H9 (cell line): ENCODE results near the gene COL8A2. TPM values are rescaled to one million over a fixed set of nuclear protein-coding genes. Genes with fewer than 3 reads are reported as not detected.

Source experiments
- DNase-seq: peaks from one replicate; pipeline ENCODE4 v3.0.0-alpha.2; 2017
- H2AFZ ChIP-seq: one replicate; pipeline ENCODE4 v1.6.1; 2013; ENCODE audit warnings: mild to moderate bottlenecking, low read length, control low read depth, moderate library complexity
- H2AK5ac ChIP-seq: 2 replicates; pipeline ENCODE4 v1.6.1; 2013; ENCODE audit warnings: low read length, control low read depth, mixed read lengths; ENCODE audit not compliant: insufficient read length
- H2BK120ac ChIP-seq: one replicate; pipeline ENCODE4 v1.6.1; 2013; ENCODE audit warnings: low read depth, mild to moderate bottlenecking, low read length, control low read depth, inconsistent platforms; ENCODE audit not compliant: poor library complexity, severe bottlenecking
- H2BK12ac ChIP-seq: 2 replicates; pipeline ENCODE4 v1.6.1; 2013; ENCODE audit warnings: low read length, control low read depth, mixed read lengths, low read depth; ENCODE audit not compliant: insufficient read length
- H2BK15ac ChIP-seq: 2 replicates; pipeline ENCODE4 v1.6.1; 2013; ENCODE audit warnings: low read depth, low read length, control low read depth
- H2BK20ac ChIP-seq: one replicate; pipeline ENCODE4 v1.6.1; 2013; ENCODE audit warnings: low read depth, mild to moderate bottlenecking, low read length, control low read depth, inconsistent platforms; ENCODE audit not compliant: poor library complexity, severe bottlenecking
- H2BK5ac ChIP-seq: 2 replicates; pipeline ENCODE4 v1.6.1; 2013; ENCODE audit warnings: low read length, control low read depth, mixed read lengths; ENCODE audit not compliant: insufficient read length
- H3K14ac ChIP-seq: 2 replicates; pipeline ENCODE4 v1.6.1; 2013; ENCODE audit warnings: low read length, control low read depth; ENCODE audit not compliant: insufficient read depth
- H3K18ac ChIP-seq: 2 replicates; pipeline ENCODE4 v1.6.1; 2013; ENCODE audit warnings: low read depth, mild to moderate bottlenecking, mixed read lengths, low read length, control low read depth; ENCODE audit not compliant: insufficient read length
- H3K23ac ChIP-seq: 2 replicates; pipeline ENCODE4 v1.6.1; 2013; ENCODE audit warnings: low read length, control low read depth, mixed read lengths, low read depth; ENCODE audit not compliant: insufficient read length
- H3K23me2 ChIP-seq: 2 replicates; pipeline ENCODE4 v1.6.1; 2013; ENCODE audit warnings: low read depth, mild to moderate bottlenecking, mixed read lengths, low read length, control low read depth; ENCODE audit not compliant: insufficient read length, poor library complexity, severe bottlenecking
- H3K27ac ChIP-seq: 2 replicates; pipeline ENCODE4 v1.5.1; 2013; ENCODE audit warnings: low read length, control low read depth, mixed read lengths, low read depth; ENCODE audit not compliant: insufficient read length
- H3K27me3 ChIP-seq: 2 replicates; pipeline ENCODE4 v1.6.1; 2013; ENCODE audit warnings: low read length, control low read depth, inconsistent platforms; ENCODE audit not compliant: insufficient read depth
- H3K4ac ChIP-seq: 2 replicates; pipeline ENCODE4 v1.6.1; 2013; ENCODE audit warnings: low read depth, mild to moderate bottlenecking, control low read depth, inconsistent platforms, low read length, moderate library complexity
- H3K4me1 ChIP-seq: 2 replicates; pipeline ENCODE4 v1.6.1; 2013; ENCODE audit warnings: low read length, control low read depth, inconsistent platforms; ENCODE audit not compliant: insufficient read depth
- H3K4me2 ChIP-seq: 2 replicates; pipeline ENCODE4 v1.6.1; 2013; ENCODE audit warnings: low read length, control low read depth, mixed read lengths; ENCODE audit not compliant: insufficient read length, insufficient read depth
- H3K56ac ChIP-seq: 2 replicates; pipeline ENCODE4 v1.6.1; 2013; ENCODE audit warnings: low read depth, mild to moderate bottlenecking, mixed read lengths, low read length, control low read depth; ENCODE audit not compliant: insufficient read length
- H3K79me1 ChIP-seq: 2 replicates; pipeline ENCODE4 v1.6.1; 2013; ENCODE audit warnings: low read depth, mild to moderate bottlenecking, moderate library complexity, low read length, control low read depth, inconsistent platforms; ENCODE audit not compliant: insufficient read depth, poor library complexity, severe bottlenecking
- H3K79me2 ChIP-seq: 2 replicates; pipeline ENCODE4 v1.6.1; 2013; ENCODE audit warnings: low read length, control low read depth, inconsistent platforms; ENCODE audit not compliant: insufficient read depth
- H3K9ac ChIP-seq: 2 replicates; pipeline ENCODE4 v1.6.1; 2013; ENCODE audit warnings: low read length, control low read depth, mixed read lengths; ENCODE audit not compliant: insufficient read length; ENCODE audit errors: extremely low read depth
- H3K9me3 ChIP-seq: one replicate; pipeline ENCODE4 v1.6.1; 2013; ENCODE audit warnings: low read depth, low read length, inconsistent platforms; ENCODE audit not compliant: control insufficient read depth
- H3T11ph ChIP-seq: one replicate; pipeline ENCODE4 v1.6.1; 2013; ENCODE audit warnings: mild to moderate bottlenecking, low read length, control low read depth, inconsistent platforms
- H4K20me1 ChIP-seq: one replicate; pipeline ENCODE4 v1.6.1; 2013; ENCODE audit not compliant: control insufficient read depth, insufficient read length, insufficient read depth
- H4K5ac ChIP-seq: 2 replicates; pipeline ENCODE4 v1.6.1; 2013; ENCODE audit warnings: low read depth, mild to moderate bottlenecking, mixed read lengths, low read length, control low read depth; ENCODE audit not compliant: insufficient read length
- H4K8ac ChIP-seq: replicated peaks from 2 replicates; pipeline ENCODE4 v1.6.1; 2013; ENCODE audit warnings: low read length, control low read depth, mixed read lengths, low read depth; ENCODE audit not compliant: insufficient read length
- H4K91ac ChIP-seq: 2 replicates; pipeline ENCODE4 v1.6.1; 2013; ENCODE audit warnings: low read depth, mild to moderate bottlenecking, moderate library complexity, mixed read lengths, low read length, control low read depth; ENCODE audit not compliant: insufficient read length
- H3K27ac Mint-ChIP-seq, 3 experiments: 2 replicates in 2 of 3; 3 replicates in 1 of 3; pipeline ENCODE4 v1.8.0; 2020 to 2021; ENCODE audit warnings: mixed read lengths in 3 of 3, mild to moderate bottlenecking in 1 of 3, moderate library complexity in 1 of 3
- H3K27me3 Mint-ChIP-seq: 2 replicates; pipeline ENCODE4 v1.8.0; 2021; ENCODE audit warnings: low read depth, mild to moderate bottlenecking, moderate library complexity, mixed read lengths
- H3K36me3 Mint-ChIP-seq, 3 experiments: 2 replicates in 2 of 3; 3 replicates in 1 of 3; pipeline ENCODE4 v1.8.0; 2020 to 2021; ENCODE audit warnings: low read depth in 3 of 3, mixed read lengths in 3 of 3; ENCODE audit not compliant: insufficient read depth in 1 of 3
- H3K4me1 Mint-ChIP-seq, 2 experiments: 2 replicates each; pipeline ENCODE4 v1.8.0; 2020; ENCODE audit warnings: mixed read lengths in 2 of 2
- H3K4me3 Mint-ChIP-seq, 2 experiments: 2 replicates in 1 of 2; 3 replicates in 1 of 2; pipeline ENCODE4 v1.8.0; 2020 to 2021; ENCODE audit warnings: mild to moderate bottlenecking in 2 of 2, mixed read lengths in 2 of 2, moderate library complexity in 1 of 2
- H3K9me3 Mint-ChIP-seq, 2 experiments: 2 replicates in 1 of 2; 3 replicates in 1 of 2; pipeline ENCODE4 v1.8.0; 2020; ENCODE audit warnings: mild to moderate bottlenecking in 2 of 2, mixed read lengths in 2 of 2, moderate library complexity in 1 of 2
- CTCF ChIP-seq: fragments of 200-600 bp; sonication (generic); conservative IDR thresholded peaks from 3 replicates; pipeline ENCODE4 v1.8.0; 2021; ENCODE audit warnings: antibody characterized with exemption, mild to moderate bottlenecking
- WGBS: extraction: QIAGEN DNeasy Blood & Tissue Kit; methylation state at CpG from one replicate; pipeline ENCODE4 v1.1.7; 2013; ENCODE audit warnings: missing lambda C conversion rate, low lambda C conversion rate, mixed read lengths; ENCODE audit not compliant: insufficient read length; ENCODE audit errors: extremely low coverage; 5-methylcytosine and 5-hydroxymethylcytosine counted together
- total RNA-seq: library from RNA; stranded (reverse); gene quantifications from 2 replicates; pipeline ENCODE4 v1.2.1, GENCODE V29; 2021

COL8A2 gene
- total RNA-seq, 1 experiment from 2014 or later = 1.5 TPM

GRCh38 chr1:36095760-36096405 lies 29.1 kb downstream of the COL8A2 start:
- Histone ChIP-seq H3K4ac (no peak overlapping the region), H2AK5ac (no peak overlapping the region), H2BK120ac (no peak overlapping the region), H2BK20ac (no peak overlapping the region), H3K23me2 (no peaks in the 10 kb centered on the region), H3K79me2 (no peaks in the 10 kb centered on the region), H3K4me2 (no peak overlapping the region), H2BK5ac (no peak overlapping the region), H3K79me1 (no peaks in the 10 kb centered on the region), H2BK15ac (no peak overlapping the region), H4K8ac (no peak overlapping the region), H3K9me3 (no peaks in the 10 kb centered on the region), H2BK12ac (no peak overlapping the region), H3K23ac (no peak overlapping the region), H3T11ph (no peak overlapping the region), H3K18ac (no peak overlapping the region), H3K56ac (no peak overlapping the region), H3K27me3 (no peaks in the 10 kb centered on the region), H3K9ac (no peak overlapping the region), H2AFZ (no peak overlapping the region), H4K5ac (no peak overlapping the region), H3K14ac (no peak overlapping the region), H3K4me1 (no peaks in the 10 kb centered on the region), H3K27ac (no peak overlapping the region), H4K91ac (no peak overlapping the region), H4K20me1 (no peaks in the 10 kb centered on the region)
- peaks cover 16 to 19% of the 10 kb centered on the region in 2 experiments for H3K4me1 Mint-ChIP-seq
- no CpG with 5 or more reads among the region's 15 CpGs for WGBS
- no peak for DNase-seq
- H3K36me3 Mint-ChIP-seq = peaks cover 19 to 38% (median 36%) of the 10 kb centered on the region in 3 experiments; a peak in 6 of 7 replicates
- no peak overlapping the region for H3K4me3 Mint-ChIP-seq
- peak overlapping the region in 1 of 3 experiments; percentile 66; a peak in 1 of 7 replicates for H3K27ac Mint-ChIP-seq
- no peaks in the 10 kb centered on the region for H3K9me3 Mint-ChIP-seq
- H3K27me3 Mint-ChIP-seq = no peaks in the 10 kb centered on the region
- no peak for TF ChIP-seq CTCF
